Psoas muscle (tissue), 8 donors: ENCODE data around the gene FEM1C. TPM values are rescaled to one million over a fixed set of nuclear protein-coding genes. Genes with fewer than 3 reads are reported as not detected.

Source experiments
- ATAC-seq, 4 donors: fragments of 200-7000 bp; cut with Tn5 transposase; one replicate each; pipeline ENCODE4 v1.9.1; 2020; ENCODE audit warnings: moderate library complexity in 3 of 4, mild to moderate bottlenecking in 2 of 4
- DNase-seq, 2 donors: peaks; one replicate each; pipeline ENCODE4 v3.0.0-alpha.2; 2020
- H3K27ac ChIP-seq: fragments of 200-600 bp; one replicate; pipeline ENCODE4 v1.8.0; 2022
- H3K27me3 ChIP-seq, 3 donors: fragments of 200-600 bp in 1 of 3; one replicate each; pipeline versions ENCODE4 v1.6.1 to v1.8.0; 2013 to 2022; ENCODE audit warnings: low read length in 2 of 3, mild to moderate bottlenecking in 2 of 3, moderate library complexity in 1 of 3; ENCODE audit not compliant: insufficient read depth in 3 of 3
- H3K36me3 ChIP-seq, 2 donors: fragments of 200-600 bp in 1 of 2; one replicate each; pipeline versions ENCODE4 v1.6.1 to v1.8.0; 2013 to 2022; ENCODE audit warnings: low read depth in 1 of 2, mild to moderate bottlenecking in 1 of 2, moderate library complexity in 1 of 2; ENCODE audit not compliant: insufficient read depth in 1 of 2
- H3K4me1 ChIP-seq: fragments of 200-600 bp; one replicate; pipeline ENCODE4 v1.8.0; 2022
- H3K4me3 ChIP-seq: fragments of 200-600 bp; one replicate; pipeline ENCODE4 v1.8.0; 2022; ENCODE audit warnings: mild to moderate bottlenecking
- H3K9me3 ChIP-seq: fragments of 200-600 bp; one replicate; pipeline ENCODE4 v1.8.0; 2022
- WGBS, 3 donors: extraction: QIAGEN DNeasy Blood & Tissue Kit; methylation state at CpG; one replicate each; pipeline versions ENCODE4 v1.1.6 to v1.1.7; 2013; 5-methylcytosine and 5-hydroxymethylcytosine counted together
- intact Hi-C, 2 donors: fragments of 100-400 bp; cut with DNase I; formaldehyde crosslinking; loops; one replicate each; pipeline versions ENCODE4 v1.11.0 to v1.14.2; 2022
- polyA plus RNA-seq, 3 donors: library from polyadenylated mRNA; stranded (reverse); fragments of 200-250 nt; gene quantifications; one replicate each; pipeline ENCODE4 v1.2.3, GENCODE V29; 2013
- total RNA-seq, 4 donors: library from RNA; stranded (reverse); fragmentation: NEBNext Ultra II Directional in 2 of 4; extraction: Animal tissue kit (Norgen Biotek cat#: 25700) in 2 of 4; gene quantifications; one replicate each; pipeline versions ENCODE4 v1.2.1 to v1.2.4, GENCODE V29; 2021 to 2023
- TF ChIP-seq, protein P1 (sequence below): fragments of 200-600 bp; IDR thresholded peaks from one replicate; pipeline ENCODE4 v1.8.0; 2022; ENCODE audit warnings: antibody characterized with exemption
- donor health status: healthy with polysubstance abuse.
- donor health status: DM: no; HTN: no; CAD: no; lungs with moderate emphysema.
- donor health status: Bipolar disorder and iron deficiency.
- donor health status: healthy.
- donor health status: DM: yes; HTN: yes; CAD: no.
- donor health status: DM: no; HTN: no; CAD: no.
- donor health status: DM: no; HTN: no; CAD: no.
- donor health status: DM: yes; HTN: yes; CAD: no.

Gene FEM1C
- total and polyA plus RNA-seq, 7 donors: 9.1 to 44.5 (median 26.0) TPM

DNA sequence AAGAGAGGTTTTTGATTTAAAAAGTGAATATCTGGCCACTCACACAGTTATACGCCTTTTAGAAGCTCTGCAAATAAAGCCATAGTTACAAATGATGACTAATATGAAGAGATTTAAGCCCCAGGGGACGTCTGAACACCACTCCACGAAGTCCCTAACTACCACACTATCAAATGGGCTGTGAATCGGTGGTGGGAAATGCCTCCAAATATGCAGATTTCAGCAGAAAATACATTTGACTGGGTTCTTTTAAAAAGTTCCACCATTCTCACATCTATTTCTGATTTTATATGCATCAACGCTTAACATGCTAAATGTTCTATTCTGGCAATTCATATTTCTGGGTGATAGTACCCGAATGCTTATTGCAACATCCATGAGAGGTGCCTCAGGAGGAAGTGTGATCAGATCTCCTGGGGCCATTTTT is 35.2 kb upstream of the FEM1C start:
- H3K27ac ChIP-seq: no peak overlapping the region
- H3K4me1 ChIP-seq: no peaks in the 10 kb centered on the region
- 81 to 86% (median 86%) methylated on average over 6 of the region's 6 CpGs for WGBS, 3 donors
- H3K27me3 ChIP-seq: no peaks in the 10 kb centered on the region
- ATAC-seq (no peak), DNase-seq (no peak)
- no peaks in the 10 kb centered on the region for H3K9me3 ChIP-seq
- no peak overlapping the region for H3K4me3 ChIP-seq
- TF ChIP-seq, protein P1, sequence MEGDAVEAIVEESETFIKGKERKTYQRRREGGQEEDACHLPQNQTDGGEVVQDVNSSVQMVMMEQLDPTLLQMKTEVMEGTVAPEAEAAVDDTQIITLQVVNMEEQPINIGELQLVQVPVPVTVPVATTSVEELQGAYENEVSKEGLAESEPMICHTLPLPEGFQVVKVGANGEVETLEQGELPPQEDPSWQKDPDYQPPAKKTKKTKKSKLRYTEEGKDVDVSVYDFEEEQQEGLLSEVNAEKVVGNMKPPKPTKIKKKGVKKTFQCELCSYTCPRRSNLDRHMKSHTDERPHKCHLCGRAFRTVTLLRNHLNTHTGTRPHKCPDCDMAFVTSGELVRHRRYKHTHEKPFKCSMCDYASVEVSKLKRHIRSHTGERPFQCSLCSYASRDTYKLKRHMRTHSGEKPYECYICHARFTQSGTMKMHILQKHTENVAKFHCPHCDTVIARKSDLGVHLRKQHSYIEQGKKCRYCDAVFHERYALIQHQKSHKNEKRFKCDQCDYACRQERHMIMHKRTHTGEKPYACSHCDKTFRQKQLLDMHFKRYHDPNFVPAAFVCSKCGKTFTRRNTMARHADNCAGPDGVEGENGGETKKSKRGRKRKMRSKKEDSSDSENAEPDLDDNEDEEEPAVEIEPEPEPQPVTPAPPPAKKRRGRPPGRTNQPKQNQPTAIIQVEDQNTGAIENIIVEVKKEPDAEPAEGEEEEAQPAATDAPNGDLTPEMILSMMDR: no peak
- intact Hi-C loops: loop anchor here in 1 of 2 donors (10.0 kb wide), 1 partner anchor 205 kb away; no protein-coding TSS in a partner anchor
- H3K36me3 ChIP-seq: peaks cover 3 to 5% of the 10 kb centered on the region in 2 donors

DNA sequence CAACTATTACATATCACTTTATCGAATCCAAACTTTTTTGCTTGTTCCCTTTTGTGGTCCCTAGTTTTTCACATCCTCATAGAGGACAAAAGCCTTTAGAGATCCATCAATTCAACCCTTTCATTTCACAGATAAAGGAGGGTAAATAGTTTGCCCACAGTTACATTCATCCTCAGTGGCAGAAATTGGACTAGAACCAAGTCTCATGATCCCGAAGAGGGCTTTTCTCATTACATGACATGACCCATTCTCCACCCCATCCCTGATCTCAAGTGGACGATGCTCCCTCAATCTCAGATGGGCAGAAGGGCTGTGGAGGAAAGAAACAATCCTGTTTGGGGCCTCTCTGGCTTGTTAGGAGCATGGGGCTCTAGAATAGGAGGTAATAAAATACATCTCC is 34.6 kb upstream of the FEM1C start:
- intact Hi-C loops: no loop called here
- no peak for DNase-seq
- no peak for ATAC-seq
- no peaks in the 10 kb centered on the region for H3K27me3 ChIP-seq
- H3K4me3 ChIP-seq: no peak overlapping the region
- H3K4me1 ChIP-seq: peaks cover under 1% of the 10 kb centered on the region
- TF ChIP-seq, protein P1: no peak
- 76 to 83% (median 81%) methylated on average over 3 of the region's 3 CpGs for WGBS, 3 donors
- no peak overlapping the region for H3K27ac ChIP-seq
- H3K36me3 ChIP-seq: peaks cover 3 to 5% of the 10 kb centered on the region in 2 donors
- no peaks in the 10 kb centered on the region for H3K9me3 ChIP-seq

DNA sequence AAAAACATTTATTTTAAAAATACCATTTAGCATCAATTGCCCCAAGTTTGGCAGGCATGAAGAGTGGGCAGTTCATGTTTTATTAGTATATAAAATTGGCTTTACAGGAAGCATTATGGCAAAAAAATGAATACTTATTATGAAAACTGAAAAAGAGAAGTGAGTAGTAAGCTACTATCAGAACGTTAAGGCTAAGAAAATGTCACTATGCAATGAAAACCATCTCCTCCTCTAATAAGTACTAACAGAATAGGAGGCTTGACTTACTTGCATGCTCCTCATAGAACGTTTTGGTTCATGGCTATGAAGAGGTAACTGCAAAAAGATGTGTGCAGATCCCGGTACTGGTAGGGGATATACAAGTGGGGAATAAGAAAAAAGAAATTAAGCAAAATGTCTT is 34.1 kb upstream of the FEM1C start:
- intact Hi-C loops: no loop called here
- DNase-seq (no peak), ATAC-seq (no peak)
- peaks cover 3 to 5% of the 10 kb centered on the region in 2 donors for H3K36me3 ChIP-seq
- 88 to 89% (median 88%) methylated on average over 3 of the region's 3 CpGs for WGBS, 3 donors
- no peak overlapping the region for H3K27ac ChIP-seq
- H3K4me3 ChIP-seq: no peak overlapping the region
- peaks cover 6% of the 10 kb centered on the region for H3K4me1 ChIP-seq
- TF ChIP-seq, protein P1: no peak
- H3K9me3 ChIP-seq: no peaks in the 10 kb centered on the region
- no peaks in the 10 kb centered on the region for H3K27me3 ChIP-seq

DNA sequence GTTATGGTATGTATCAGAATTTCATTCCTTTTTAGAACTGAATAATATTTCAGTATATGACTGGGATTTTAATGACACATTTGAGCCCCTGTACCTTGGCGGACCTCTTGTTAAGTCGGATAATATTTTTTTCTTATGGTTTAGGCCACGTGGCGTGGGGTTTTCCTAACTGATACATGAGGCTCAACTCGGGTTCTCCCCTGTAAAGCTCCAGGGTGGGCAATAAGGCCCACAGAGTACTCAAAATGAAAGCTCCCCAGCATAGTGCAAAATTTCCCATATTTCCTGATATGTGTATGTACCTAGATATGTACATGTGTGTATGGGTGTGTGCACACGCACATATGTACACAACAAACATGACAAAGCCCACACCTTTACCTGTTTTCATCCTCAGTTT is 33.2 kb upstream of the FEM1C start:
- intact Hi-C loops: no loop called here
- Histone ChIP-seq H3K27me3 (no peaks in the 10 kb centered on the region), H3K36me3 (peaks cover 3 to 5% of the 10 kb centered on the region in 2 donors), H3K9me3 (no peaks in the 10 kb centered on the region), H3K27ac (no peak overlapping the region), H3K4me3 (no peak overlapping the region), H3K4me1 (peaks cover 13% of the 10 kb centered on the region)
- ATAC-seq (no peak), DNase-seq (no peak)
- TF ChIP-seq, protein P1: no peak
- WGBS, 3 donors: 96 to 99% (median 98%) methylated on average over 6 of the region's 6 CpGs

DNA sequence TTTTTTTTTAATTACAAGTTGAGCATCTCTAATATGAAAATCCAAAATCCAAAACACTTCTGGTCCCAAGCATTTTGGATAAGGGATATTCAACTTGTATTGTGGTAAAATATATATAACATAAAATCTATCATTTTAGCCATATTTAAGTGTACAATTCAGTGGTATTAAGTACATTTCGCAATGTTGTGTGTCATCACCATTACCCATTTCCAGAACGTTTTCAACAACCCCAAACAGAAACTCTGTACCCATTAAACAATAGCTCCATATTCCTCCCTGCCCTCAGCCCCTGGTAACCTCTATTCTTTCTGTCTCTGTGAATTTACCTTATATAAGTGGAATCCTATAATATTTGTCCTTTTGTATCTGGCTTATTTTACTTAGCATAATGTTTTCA is 32.8 kb upstream of the FEM1C start:
- H3K27me3 ChIP-seq: no peaks in the 10 kb centered on the region
- H3K9me3 ChIP-seq: no peaks in the 10 kb centered on the region
- H3K4me1 ChIP-seq: peaks cover 13% of the 10 kb centered on the region
- TF ChIP-seq, protein P1: no peak
- peaks cover 3 to 5% of the 10 kb centered on the region in 2 donors for H3K36me3 ChIP-seq
- no peak for DNase-seq
- intact Hi-C loops: no loop called here
- no peak for ATAC-seq
- H3K4me3 ChIP-seq: no peak overlapping the region
- H3K27ac ChIP-seq: no peak overlapping the region
- WGBS, 3 donors: 91 to 97% (median 94%) methylated on average over 2 of the region's 2 CpGs
